Measurements from ENCODE around the gene KATNAL1. TPM values are rescaled to one million over a fixed set of nuclear protein-coding genes. Genes with fewer than 3 reads are reported as not detected.

The KATNAL1 gene
- total and polyA plus RNA-seq, 5 donors from 2014 or later = 5.1 to 29.2 (median 6.3) TPM

DNA sequence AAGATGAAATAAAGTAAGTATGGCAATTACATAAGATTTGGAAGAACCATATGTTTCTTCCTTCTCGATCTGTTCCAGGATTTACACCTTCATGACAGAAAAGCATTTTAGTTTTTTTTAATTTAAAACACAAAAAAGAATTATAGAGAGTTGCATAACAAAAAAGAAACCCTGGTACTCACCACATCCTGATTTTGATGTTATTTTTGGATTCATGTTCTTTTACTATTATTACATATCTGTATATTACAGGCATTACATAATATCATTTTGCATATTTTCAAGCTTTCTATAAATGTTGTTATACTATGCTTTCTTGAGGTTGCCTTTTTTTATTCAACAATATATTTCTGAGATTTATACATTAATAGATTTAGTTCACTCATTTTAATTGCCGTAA is 6.7 kb upstream of the KATNAL1 start:
- Mint-ChIP-seq H3K36me3 (peaks cover 8% of the 10 kb centered on the region), H3K27me3 (no peaks in the 10 kb centered on the region), H3K4me3 (no peak overlapping the region), H3K9me3 (no peaks in the 10 kb centered on the region), H3K27ac (no peak overlapping the region), H3K4me1 (peaks cover 0 to 22% (median 15%) of the 10 kb centered on the region in 4 donors)
- no peak for DNase-seq
- H3K4me1 ChIP-seq (ENCODE audit: control insufficient read depth, insufficient read depth, low read length, poor library complexity, severe bottlenecking) = peaks cover 4% of the 10 kb centered on the region
- peaks cover 3% of the 10 kb centered on the region for H3K36me3 ChIP-seq (ENCODE audit: control insufficient read depth, insufficient read depth, low read length)
- ATAC-seq (ENCODE audit: low read depth in 2 of 2) = no peak
- no peak overlapping the region for H3K4me3 ChIP-seq (ENCODE audit: low read depth, low read length)
- no peak overlapping the region for H3K27ac ChIP-seq (ENCODE audit: insufficient read depth, low read length, poor library complexity, severe bottlenecking)
- H3K27me3 ChIP-seq (ENCODE audit: control insufficient read depth, insufficient read depth, low read length) = no peaks in the 10 kb centered on the region
- no peaks in the 10 kb centered on the region for H3K9me3 ChIP-seq (ENCODE audit: control insufficient read depth in 2 of 2, low read length in 2 of 2)

- Histone ChIP-seq H3K36me3 (ENCODE audit: control insufficient read depth, insufficient read depth, low read length) (peaks cover 3% of the 10 kb centered on the region), H3K9me3 (ENCODE audit: control insufficient read depth in 2 of 2, low read length in 2 of 2) (no peaks in the 10 kb centered on the region), H3K4me1 (ENCODE audit: control insufficient read depth, insufficient read depth, low read length, poor library complexity, severe bottlenecking) (peaks cover 4% of the 10 kb centered on the region), H3K4me3 (ENCODE audit: low read depth, low read length) (no peak overlapping the region), H3K27ac (ENCODE audit: insufficient read depth, low read length, poor library complexity, severe bottlenecking) (no peak overlapping the region), H3K27me3 (ENCODE audit: control insufficient read depth, insufficient read depth, low read length) (no peaks in the 10 kb centered on the region)
- DNase-seq (no peak), ATAC-seq (ENCODE audit: low read depth in 2 of 2) (no peak)
- Mint-ChIP-seq H3K9me3 (no peaks in the 10 kb centered on the region), H3K4me1 (peaks cover 0 to 22% (median 20%) of the 10 kb centered on the region in 4 donors), H3K27me3 (no peaks in the 10 kb centered on the region), H3K27ac (no peak overlapping the region), H3K4me3 (peak overlapping the region in 1 of 4 donors; percentile 1), H3K36me3 (peaks cover 8% of the 10 kb centered on the region)
Observed at GRCh38 chr13:30313311-30313710, 6.0 kb upstream of the KATNAL1 start.

GRCh38 chr13:30312904-30313303 is 5.6 kb upstream of the KATNAL1 start:
- Mint-ChIP-seq H3K4me3 (peak overlapping the region in 1 of 4 donors; percentile 1), H3K4me1 (peaks cover 0 to 22% (median 20%) of the 10 kb centered on the region in 4 donors), H3K27ac (no peak overlapping the region), H3K27me3 (no peaks in the 10 kb centered on the region), H3K36me3 (peaks cover 8% of the 10 kb centered on the region), H3K9me3 (no peaks in the 10 kb centered on the region)
- Histone ChIP-seq H3K27ac (ENCODE audit: insufficient read depth, low read length, poor library complexity, severe bottlenecking) (no peak overlapping the region), H3K27me3 (ENCODE audit: control insufficient read depth, insufficient read depth, low read length) (no peaks in the 10 kb centered on the region), H3K9me3 (ENCODE audit: control insufficient read depth in 2 of 2, low read length in 2 of 2) (no peaks in the 10 kb centered on the region), H3K4me1 (ENCODE audit: control insufficient read depth, insufficient read depth, low read length, poor library complexity, severe bottlenecking) (peaks cover 5% of the 10 kb centered on the region), H3K36me3 (ENCODE audit: control insufficient read depth, insufficient read depth, low read length) (peaks cover 3% of the 10 kb centered on the region), H3K4me3 (ENCODE audit: low read depth, low read length) (no peak overlapping the region)
- DNase-seq = no peak
- no peak for ATAC-seq (ENCODE audit: low read depth in 2 of 2)

GRCh38 chr13:30308548-30308947 is 1.2 kb upstream of the KATNAL1 start:
- Mint-ChIP-seq H3K27ac (no peak overlapping the region), H3K4me1 (peaks cover 20 to 35% (median 27%) of the 10 kb centered on the region in 4 donors), H3K36me3 (no peaks in the 10 kb centered on the region), H3K9me3 (no peaks in the 10 kb centered on the region), H3K27me3 (no peaks in the 10 kb centered on the region), H3K4me3 (peak overlapping the region in 3 of 4 donors; percentile 49 to 87 (median 52))
- Histone ChIP-seq H3K4me1 (ENCODE audit: control insufficient read depth, insufficient read depth, low read length, poor library complexity, severe bottlenecking) (peaks cover 27% of the 10 kb centered on the region), H3K36me3 (ENCODE audit: control insufficient read depth, insufficient read depth, low read length) (peaks cover 3% of the 10 kb centered on the region), H3K27ac (ENCODE audit: insufficient read depth, low read length, poor library complexity, severe bottlenecking) (no peak overlapping the region), H3K4me3 (ENCODE audit: low read depth, low read length) (no peak overlapping the region), H3K27me3 (ENCODE audit: control insufficient read depth, insufficient read depth, low read length) (no peaks in the 10 kb centered on the region), H3K9me3 (ENCODE audit: control insufficient read depth in 2 of 2, low read length in 2 of 2) (no peaks in the 10 kb centered on the region)
- DNase-seq = no peak
- ATAC-seq (ENCODE audit: low read depth in 2 of 2) = no peak

GRCh38 chr13:30307971-30308290 is 580 bp upstream of the KATNAL1 start:
- H3K27me3 Mint-ChIP-seq = no peaks in the 10 kb centered on the region
- H3K27me3 ChIP-seq (ENCODE audit: control insufficient read depth, insufficient read depth, low read length) = no peaks in the 10 kb centered on the region
- no peak for DNase-seq
- H3K9me3 Mint-ChIP-seq = no peaks in the 10 kb centered on the region
- peak overlapping the region in 3 of 4 donors; percentile 90 to 93 (median 92) for H3K4me3 Mint-ChIP-seq
- peaks cover 27% of the 10 kb centered on the region for H3K4me1 ChIP-seq (ENCODE audit: control insufficient read depth, insufficient read depth, low read length, poor library complexity, severe bottlenecking)
- no peak overlapping the region for H3K27ac Mint-ChIP-seq
- H3K36me3 Mint-ChIP-seq = no peaks in the 10 kb centered on the region
- no peak for ATAC-seq (ENCODE audit: low read depth in 2 of 2)
- H3K9me3 ChIP-seq (ENCODE audit: control insufficient read depth in 2 of 2, low read length in 2 of 2) = no peaks in the 10 kb centered on the region
- H3K36me3 ChIP-seq (ENCODE audit: control insufficient read depth, insufficient read depth, low read length) = no peaks in the 10 kb centered on the region
- H3K27ac ChIP-seq (ENCODE audit: insufficient read depth, low read length, poor library complexity, severe bottlenecking) = no peak overlapping the region
- peaks cover 20 to 39% (median 30%) of the 10 kb centered on the region in 4 donors for H3K4me1 Mint-ChIP-seq
- H3K4me3 ChIP-seq (ENCODE audit: low read depth, low read length) = peak overlapping the region; percentile 73

- ATAC-seq (ENCODE audit: low read depth in 2 of 2) (peak; percentile 90 to 91), DNase-seq (peak; percentile 88 to 94 (median 90))
- H3K27ac Mint-ChIP-seq = peak overlapping the region in 2 of 3 donors; percentile 77 to 85
- Histone ChIP-seq H3K9me3 (ENCODE audit: control insufficient read depth in 2 of 2, low read length in 2 of 2) (no peaks in the 10 kb centered on the region), H3K4me3 (ENCODE audit: low read depth, low read length) (peak overlapping the region; percentile 78), H3K4me1 (ENCODE audit: control insufficient read depth, insufficient read depth, low read length, poor library complexity, severe bottlenecking) (peaks cover 27% of the 10 kb centered on the region), H3K36me3 (ENCODE audit: control insufficient read depth, insufficient read depth, low read length) (no peaks in the 10 kb centered on the region), H3K27me3 (ENCODE audit: control insufficient read depth, insufficient read depth, low read length) (no peaks in the 10 kb centered on the region), H3K27ac (ENCODE audit: insufficient read depth, low read length, poor library complexity, severe bottlenecking) (peak overlapping the region; percentile 79)
- peak overlapping the region in 3 of 4 donors; percentile 90 to 93 (median 92) for H3K4me3 Mint-ChIP-seq
- no peaks in the 10 kb centered on the region for H3K27me3 Mint-ChIP-seq
- H3K9me3 Mint-ChIP-seq = no peaks in the 10 kb centered on the region
- H3K36me3 Mint-ChIP-seq = no peaks in the 10 kb centered on the region
- peaks cover 23 to 48% (median 35%) of the 10 kb centered on the region in 4 donors for H3K4me1 Mint-ChIP-seq
Observed at GRCh38 chr13:30306762-30307193, 573 bp downstream of the KATNAL1 start.

GRCh38 chr13:30305456-30305970 is 1.8 kb downstream of the KATNAL1 start:
- no peaks in the 10 kb centered on the region for H3K27me3 ChIP-seq (ENCODE audit: control insufficient read depth, insufficient read depth, low read length)
- Mint-ChIP-seq H3K27ac (no peak overlapping the region), H3K9me3 (no peaks in the 10 kb centered on the region), H3K4me3 (peak overlapping the region; percentile 18 to 83 (median 46)), H3K36me3 (no peaks in the 10 kb centered on the region), H3K4me1 (peaks cover 23 to 49% (median 35%) of the 10 kb centered on the region in 4 donors), H3K27me3 (no peaks in the 10 kb centered on the region)
- H3K4me1 ChIP-seq (ENCODE audit: control insufficient read depth, insufficient read depth, low read length, poor library complexity, severe bottlenecking) = peaks cover 27% of the 10 kb centered on the region
- peak overlapping the region; percentile 4 for H3K4me3 ChIP-seq (ENCODE audit: low read depth, low read length)
- DNase-seq = peak in 1 of 3 donors; percentile 16
- H3K27ac ChIP-seq (ENCODE audit: insufficient read depth, low read length, poor library complexity, severe bottlenecking) = no peak overlapping the region
- no peak for ATAC-seq (ENCODE audit: low read depth in 2 of 2)
- no peaks in the 10 kb centered on the region for H3K36me3 ChIP-seq (ENCODE audit: control insufficient read depth, insufficient read depth, low read length)
- H3K9me3 ChIP-seq (ENCODE audit: control insufficient read depth in 2 of 2, low read length in 2 of 2) = no peaks in the 10 kb centered on the region

GRCh38 chr13:30303269-30303668 is 4.1 kb downstream of the KATNAL1 start:
- no peak overlapping the region for H3K27ac Mint-ChIP-seq

More at GRCh38 chr13:30303269-30303668, 4.1 kb downstream of the KATNAL1 start:
- no peaks in the 10 kb centered on the region for H3K27me3 ChIP-seq (ENCODE audit: control insufficient read depth, insufficient read depth, low read length)
- Mint-ChIP-seq H3K4me3 (peak overlapping the region in 2 of 4 donors; percentile 74 to 82), H3K27me3 (no peaks in the 10 kb centered on the region), H3K4me1 (peaks cover 18 to 59% (median 40%) of the 10 kb centered on the region in 4 donors), H3K36me3 (no peaks in the 10 kb centered on the region), H3K9me3 (no peaks in the 10 kb centered on the region)
- H3K9me3 ChIP-seq (ENCODE audit: control insufficient read depth in 2 of 2, low read length in 2 of 2) = no peaks in the 10 kb centered on the region
- no peaks in the 10 kb centered on the region for H3K36me3 ChIP-seq (ENCODE audit: control insufficient read depth, insufficient read depth, low read length)
- H3K4me1 ChIP-seq (ENCODE audit: control insufficient read depth, insufficient read depth, low read length, poor library complexity, severe bottlenecking) = peaks cover 27% of the 10 kb centered on the region
- DNase-seq = no peak
- H3K4me3 ChIP-seq (ENCODE audit: low read depth, low read length) = peak overlapping the region; percentile 17
- ATAC-seq (ENCODE audit: low read depth in 2 of 2) = no peak
- no peak overlapping the region for H3K27ac ChIP-seq (ENCODE audit: insufficient read depth, low read length, poor library complexity, severe bottlenecking)
